Measurements from ENCODE around the gene PHF2.

DNA sequence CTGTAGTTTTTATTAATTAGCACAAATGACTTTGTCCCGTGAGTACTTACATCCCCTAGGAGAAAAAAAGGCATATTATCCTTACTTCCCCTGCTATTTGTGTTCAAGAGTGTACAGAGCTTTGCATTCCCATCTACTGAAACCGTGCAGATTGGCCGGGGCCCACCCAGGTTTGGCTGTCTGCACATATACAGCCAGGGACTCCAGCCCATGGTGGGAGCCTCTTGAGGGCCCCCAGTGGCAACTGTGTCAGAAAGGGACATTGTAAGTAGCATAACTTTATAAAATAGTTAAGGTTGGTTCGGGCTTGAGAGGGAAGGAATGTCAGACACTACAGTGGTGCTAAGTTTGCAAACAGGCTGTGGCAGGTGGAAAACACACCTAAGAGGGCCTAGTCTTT, 24.7 kb downstream of the PHF2 start:
- TF ChIP-seq, protein P1, sequence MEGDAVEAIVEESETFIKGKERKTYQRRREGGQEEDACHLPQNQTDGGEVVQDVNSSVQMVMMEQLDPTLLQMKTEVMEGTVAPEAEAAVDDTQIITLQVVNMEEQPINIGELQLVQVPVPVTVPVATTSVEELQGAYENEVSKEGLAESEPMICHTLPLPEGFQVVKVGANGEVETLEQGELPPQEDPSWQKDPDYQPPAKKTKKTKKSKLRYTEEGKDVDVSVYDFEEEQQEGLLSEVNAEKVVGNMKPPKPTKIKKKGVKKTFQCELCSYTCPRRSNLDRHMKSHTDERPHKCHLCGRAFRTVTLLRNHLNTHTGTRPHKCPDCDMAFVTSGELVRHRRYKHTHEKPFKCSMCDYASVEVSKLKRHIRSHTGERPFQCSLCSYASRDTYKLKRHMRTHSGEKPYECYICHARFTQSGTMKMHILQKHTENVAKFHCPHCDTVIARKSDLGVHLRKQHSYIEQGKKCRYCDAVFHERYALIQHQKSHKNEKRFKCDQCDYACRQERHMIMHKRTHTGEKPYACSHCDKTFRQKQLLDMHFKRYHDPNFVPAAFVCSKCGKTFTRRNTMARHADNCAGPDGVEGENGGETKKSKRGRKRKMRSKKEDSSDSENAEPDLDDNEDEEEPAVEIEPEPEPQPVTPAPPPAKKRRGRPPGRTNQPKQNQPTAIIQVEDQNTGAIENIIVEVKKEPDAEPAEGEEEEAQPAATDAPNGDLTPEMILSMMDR (IDR thresholded peaks at IDR 0.05), result no peak
- TF ChIP-seq POLR2A (IDR thresholded peaks at IDR 0.05), result no peak
